HG03280 (cell line): ENCODE results near the gene COL5A3.
"Not testable (repeated sequence)": the region's sequence is repeated elsewhere in the genome, so short reads cannot be mapped to it uniquely, and the experiment has no call there.

Experiments
- ATAC-seq: cut with Tn5 transposase; IDR thresholded peaks from one replicate; pipeline ENCODE4 v1.9.1; 2021; ENCODE audit warnings: mild to moderate bottlenecking, moderate library complexity; ENCODE audit not compliant: unreplicated experiment

Gene COL5A3

GRCh38 chr19:9972103-9972502, 38.2 kb downstream of the COL5A3 start:
- no peak for ATAC-seq

DNA sequence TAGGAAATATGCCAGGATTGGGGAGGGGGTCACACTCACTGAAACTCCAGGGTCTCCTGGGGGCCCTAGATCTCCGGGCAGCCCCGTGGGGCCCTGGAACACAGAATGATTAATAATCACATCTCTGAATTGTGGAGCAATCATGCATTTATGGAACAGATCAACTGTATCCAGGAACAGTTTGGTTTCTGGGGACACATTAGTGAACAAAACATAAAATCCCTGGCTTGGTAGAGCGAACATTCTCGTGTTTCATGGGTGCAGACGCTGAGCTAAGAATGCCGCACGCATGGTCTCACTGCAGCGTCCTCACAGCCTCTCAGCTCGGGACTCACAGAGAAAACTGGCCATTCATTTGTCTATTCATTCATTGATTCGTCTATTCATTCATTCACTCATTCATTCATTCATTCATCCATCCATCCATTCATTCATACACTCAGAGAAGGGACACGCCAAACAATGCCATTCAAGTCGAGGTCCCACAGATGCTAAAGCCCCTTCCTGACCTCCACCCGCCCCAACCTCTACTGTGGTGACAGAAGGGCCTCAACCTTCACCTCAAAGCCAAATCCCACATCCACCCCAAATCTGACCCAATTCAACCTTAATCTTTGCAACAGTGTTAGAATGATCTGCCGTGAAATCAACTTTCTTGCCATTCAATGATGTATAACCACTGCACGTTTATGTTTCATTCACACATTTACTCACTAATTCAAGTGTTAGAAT, 39.0 kb downstream of the COL5A3 start:
- no peak for ATAC-seq

DNA sequence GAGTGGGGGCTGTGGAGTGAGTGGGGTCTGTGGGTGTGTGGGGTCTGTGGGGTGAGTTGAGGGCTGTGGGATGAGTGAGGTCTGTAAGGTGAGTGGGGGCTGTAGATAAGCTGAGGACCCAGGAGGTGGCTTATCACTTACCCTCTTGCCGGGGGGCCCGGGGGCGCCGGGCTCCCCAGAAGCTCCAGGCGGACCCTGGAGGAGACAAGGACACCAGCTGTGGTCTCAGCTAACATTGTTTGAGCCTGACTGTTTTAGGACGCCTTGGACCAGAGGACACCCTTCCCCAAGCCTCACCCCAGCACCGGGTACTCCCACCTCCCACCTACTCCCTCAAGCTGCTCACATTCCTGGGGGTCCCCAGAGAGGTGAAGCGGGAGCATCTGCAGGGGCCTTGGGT, 39.8 kb downstream of the COL5A3 start:
- ATAC-seq = no peak

DNA sequence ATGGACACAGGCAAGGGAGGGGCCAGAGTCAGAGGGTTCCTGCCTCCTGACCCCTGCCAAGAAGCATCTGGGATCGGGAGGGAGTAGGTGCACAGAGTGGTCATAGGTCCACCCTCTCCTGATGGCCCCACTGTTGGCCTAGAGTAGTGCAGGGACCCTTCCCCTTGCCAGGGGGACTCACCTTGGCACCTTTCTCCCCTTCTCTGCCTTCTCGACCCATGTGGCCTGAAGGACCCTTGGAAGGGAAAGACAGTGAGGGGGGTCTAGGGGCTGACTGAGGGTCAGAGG, 40.7 kb downstream of the COL5A3 start:
- no peak for ATAC-seq

- no peak for ATAC-seq
Observed at GRCh38 chr19:9968820-9969687, 41.2 kb downstream of the COL5A3 start.

DNA sequence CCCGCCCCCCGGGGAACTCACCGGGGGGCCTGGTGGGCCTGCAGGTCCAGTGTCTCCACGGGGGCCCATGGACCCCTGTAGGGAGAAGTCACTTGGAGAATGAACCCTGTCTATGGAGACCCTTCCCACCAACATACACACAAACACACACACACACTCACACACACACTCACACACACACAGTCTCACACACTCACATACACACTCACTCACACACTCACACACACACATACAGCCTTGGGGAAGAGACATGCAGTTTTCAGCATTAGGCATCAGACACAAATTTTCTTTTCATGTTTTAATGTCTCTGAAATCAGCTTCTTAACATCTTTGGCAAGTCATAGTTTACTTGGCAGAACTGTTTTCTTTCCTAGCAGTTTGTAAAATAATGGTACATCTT, 43.0 kb downstream of the COL5A3 start:
- ATAC-seq = no peak

GRCh38 chr19:9966448-9966847, 43.9 kb downstream of the COL5A3 start:
- ATAC-seq = no peak

DNA sequence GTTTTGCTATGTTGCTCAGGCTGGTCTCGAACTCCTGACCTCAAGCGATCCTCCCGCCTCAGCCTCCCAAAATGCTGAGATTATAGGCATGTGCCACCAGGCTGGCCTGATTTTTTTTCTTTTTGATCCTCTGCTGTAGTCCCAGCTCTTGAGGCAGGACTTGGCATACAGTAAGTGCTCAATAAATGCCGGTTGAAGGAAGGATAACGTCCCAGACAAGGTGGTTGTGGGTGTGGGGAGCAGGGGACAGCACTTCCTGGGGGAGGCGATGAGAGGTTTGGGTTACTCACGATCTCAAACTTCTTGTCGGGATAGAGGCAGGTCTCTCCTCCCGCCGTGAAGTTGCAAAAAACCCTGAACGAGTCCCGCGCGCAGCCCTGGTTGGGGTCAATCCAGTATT, 44.3 kb downstream of the COL5A3 start:
- no peak for ATAC-seq

DNA sequence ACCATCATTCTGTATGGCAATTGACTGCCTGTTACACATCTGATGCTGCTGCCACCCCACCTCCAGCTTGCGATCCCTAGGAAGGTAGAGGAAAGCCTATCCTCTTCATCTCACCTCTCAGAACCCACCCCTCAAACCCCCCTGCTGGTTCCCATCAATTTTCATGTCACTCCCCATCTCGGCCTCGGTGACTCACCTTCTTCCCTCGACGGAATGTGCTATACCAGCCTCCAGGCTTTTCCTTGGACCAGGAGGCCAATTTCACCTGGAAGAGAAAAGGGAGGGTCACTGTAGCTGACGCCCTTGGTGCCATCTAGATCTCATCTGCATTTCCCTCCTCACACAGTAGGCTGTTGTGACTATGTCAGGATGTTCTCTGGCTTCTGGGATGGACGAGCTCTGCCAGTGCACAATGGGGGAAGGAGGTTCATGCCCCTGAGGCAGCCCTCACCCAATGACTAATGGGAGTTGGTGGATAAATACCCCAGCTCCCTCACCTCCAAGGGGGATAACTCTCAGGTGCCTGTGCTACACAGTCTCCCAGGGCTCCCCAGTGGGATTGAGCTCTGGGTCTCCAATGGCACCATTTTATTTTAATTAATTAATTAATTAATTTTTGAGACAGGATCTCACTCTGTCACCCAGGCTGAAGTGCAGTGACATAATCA, 47.5 kb downstream of the COL5A3 start:
- ATAC-seq = no peak

DNA sequence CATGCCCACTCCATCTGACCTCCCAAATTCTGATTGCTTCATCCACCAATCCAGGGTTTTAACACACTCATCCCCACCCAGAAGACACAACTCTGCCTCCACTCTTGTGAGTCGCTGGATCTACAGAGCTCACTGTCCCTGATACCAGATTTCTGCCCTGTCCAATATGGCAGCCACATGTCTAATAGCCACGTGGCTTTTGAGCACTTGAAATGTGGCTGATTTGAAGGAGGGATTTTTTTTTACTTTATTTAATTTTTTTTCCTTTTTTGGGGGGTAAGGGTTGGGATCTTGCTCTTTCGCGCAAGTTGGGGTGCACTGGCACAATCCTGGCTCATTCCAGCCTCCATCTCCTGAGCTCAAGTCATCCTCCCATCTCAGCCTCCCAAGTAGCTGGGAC, 49.2 kb downstream of the COL5A3 start:
- ATAC-seq = no peak

- ATAC-seq = no peak
Observed at GRCh38 chr19:9958379-9958821, 51.9 kb downstream of the COL5A3 start.

DNA sequence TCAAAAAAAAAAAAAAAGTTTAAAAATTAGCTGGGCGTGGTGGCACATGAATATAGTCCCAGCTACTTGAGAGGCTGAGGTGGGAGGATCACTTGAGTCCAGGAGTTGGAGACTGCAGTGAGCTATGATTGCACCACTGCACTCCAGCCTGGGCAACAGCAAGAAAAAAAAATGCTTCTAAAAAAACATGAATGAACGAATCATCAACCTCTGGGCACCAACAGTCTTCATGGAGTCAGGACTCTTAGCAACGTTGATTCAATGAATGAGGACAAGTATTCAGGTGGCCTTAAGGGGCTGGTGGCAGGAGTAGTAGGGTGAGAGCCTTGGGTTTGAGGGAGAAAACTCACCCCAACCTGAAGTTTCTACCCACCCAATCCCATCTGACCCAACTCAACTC, 53.3 kb downstream of the COL5A3 start:
- no peak for ATAC-seq

GRCh38 chr19:9953802-9954542, 56.3 kb downstream of the COL5A3 start:
- no peak for ATAC-seq

DNA sequence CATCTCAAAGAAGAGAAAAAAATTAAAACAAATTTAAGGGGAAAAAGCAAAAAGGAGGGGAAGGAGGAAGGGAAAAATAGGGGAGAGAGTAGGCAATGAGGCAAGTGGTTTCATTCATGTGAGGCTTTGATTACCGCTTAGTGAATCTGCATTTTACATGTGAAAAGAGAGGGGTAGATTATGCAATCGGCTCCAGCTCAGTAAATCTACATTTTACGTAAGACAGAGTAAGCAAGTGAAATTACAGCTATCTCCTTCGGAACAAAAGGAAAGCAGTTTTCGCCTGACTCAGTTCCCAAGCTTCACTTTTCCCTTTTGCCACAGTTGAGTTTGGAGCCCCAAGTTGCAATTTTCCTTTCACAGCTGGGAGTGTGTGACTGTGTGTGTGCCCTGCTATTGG, 58.0 kb downstream of the COL5A3 start:
- ATAC-seq = no peak

DNA sequence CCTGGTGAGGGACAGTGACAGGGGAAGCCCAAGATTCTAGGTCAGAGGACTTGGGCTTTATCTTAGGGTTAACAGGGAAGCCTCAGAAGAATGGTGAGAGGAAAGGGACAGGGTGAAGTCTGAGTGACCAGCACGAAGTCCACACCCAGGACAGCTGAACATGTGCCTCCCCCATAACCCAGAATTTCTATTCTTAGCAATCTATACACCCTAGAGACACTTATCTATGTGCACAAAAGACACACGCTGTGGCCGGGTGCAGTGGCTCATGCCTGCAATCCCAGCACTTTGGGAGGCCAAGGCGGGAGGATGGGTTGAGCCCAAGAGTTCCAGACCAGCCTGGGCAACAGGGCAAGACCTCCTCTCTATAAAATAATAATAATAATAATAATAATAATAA, 62.9 kb downstream of the COL5A3 start:
- ATAC-seq = no peak

DNA sequence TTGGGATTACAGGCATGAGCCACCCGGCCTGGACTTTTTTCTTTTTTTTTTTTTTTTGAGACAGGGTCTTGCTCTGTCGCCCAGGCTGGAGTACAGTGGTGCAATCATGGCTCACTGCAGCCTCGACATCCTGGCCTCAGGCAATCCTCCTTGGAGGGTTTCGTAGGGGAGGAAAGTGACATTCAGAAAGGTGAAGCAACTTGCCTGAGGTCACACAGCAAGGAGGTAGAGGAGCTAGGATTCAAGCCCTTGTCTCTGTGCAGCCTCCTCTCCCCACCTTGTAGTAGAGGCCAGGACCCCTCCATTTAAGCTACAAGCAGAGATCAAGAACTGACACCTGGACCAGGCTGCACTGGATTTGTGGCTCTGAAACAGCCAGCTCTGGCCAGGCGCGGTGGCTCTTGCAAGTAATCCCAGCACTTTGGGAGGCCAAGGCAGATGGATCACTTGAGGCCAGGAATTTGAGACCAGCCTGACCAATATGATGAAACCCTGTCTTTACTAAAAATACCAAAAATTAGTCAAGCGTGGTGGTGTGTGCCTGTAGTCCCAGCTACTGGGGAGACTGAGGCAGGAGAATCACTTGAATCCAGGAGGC, 63.7 kb downstream of the COL5A3 start:
- ATAC-seq = not testable (repeated sequence)

GRCh38 chr19:9945319-9945966, 64.9 kb downstream of the COL5A3 start:
- ATAC-seq = no peak

GRCh38 chr19:9943744-9944143, 66.6 kb downstream of the COL5A3 start:
- ATAC-seq = no peak

- ATAC-seq = no peak
Observed at GRCh38 chr19:9941671-9942070, 68.6 kb downstream of the COL5A3 start.

GRCh38 chr19:9941231-9941630, 69.1 kb downstream of the COL5A3 start:
- ATAC-seq = no peak
